ENCODE results near the gene MESP2.

The MESP2 gene

DNA sequence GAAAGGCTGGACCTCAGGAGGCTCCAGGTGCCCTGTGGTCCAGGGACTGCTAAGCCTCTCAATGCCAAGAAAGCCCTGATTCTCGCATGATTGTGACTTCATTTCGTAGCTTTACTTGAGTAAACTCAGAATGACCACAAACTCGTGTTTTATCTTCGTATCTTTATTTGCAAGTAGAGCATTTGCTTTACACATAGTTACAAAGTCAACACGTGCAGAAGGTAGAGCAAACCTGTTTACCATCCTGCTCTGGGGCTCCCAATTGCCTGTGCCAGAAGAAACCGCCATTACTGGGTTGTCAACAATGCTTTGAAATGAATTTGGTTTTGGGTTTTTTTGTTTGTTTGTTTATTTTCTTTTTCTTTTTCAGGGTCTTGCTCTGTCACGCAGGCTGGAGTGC lies 19.2 kb upstream of the MESP2 start:
- no peak overlapping the region for H3K9ac ChIP-seq (ENCODE audit: low read length in 2 of 2)
- no peaks in the 10 kb centered on the region for H3K9me3 ChIP-seq (ENCODE audit: control insufficient read depth in 2 of 2, low read length in 2 of 2)
- H3K27me3 ChIP-seq (ENCODE audit: control insufficient read depth in 1 of 2, insufficient read depth in 2 of 2, low read length in 2 of 2) = no peaks in the 10 kb centered on the region
- H3K27ac ChIP-seq (ENCODE audit: low read length) = no peak overlapping the region
- H3K4me1 ChIP-seq (ENCODE audit: control insufficient read depth, insufficient read depth, low read length) = peaks cover 11% of the 10 kb centered on the region
- H3K36me3 ChIP-seq (ENCODE audit: control insufficient read depth in 2 of 2, insufficient read depth in 2 of 2, low read length in 2 of 2) = no peaks in the 10 kb centered on the region
- no peak overlapping the region for H3K4me3 ChIP-seq (ENCODE audit: low read length in 2 of 2)

DNA sequence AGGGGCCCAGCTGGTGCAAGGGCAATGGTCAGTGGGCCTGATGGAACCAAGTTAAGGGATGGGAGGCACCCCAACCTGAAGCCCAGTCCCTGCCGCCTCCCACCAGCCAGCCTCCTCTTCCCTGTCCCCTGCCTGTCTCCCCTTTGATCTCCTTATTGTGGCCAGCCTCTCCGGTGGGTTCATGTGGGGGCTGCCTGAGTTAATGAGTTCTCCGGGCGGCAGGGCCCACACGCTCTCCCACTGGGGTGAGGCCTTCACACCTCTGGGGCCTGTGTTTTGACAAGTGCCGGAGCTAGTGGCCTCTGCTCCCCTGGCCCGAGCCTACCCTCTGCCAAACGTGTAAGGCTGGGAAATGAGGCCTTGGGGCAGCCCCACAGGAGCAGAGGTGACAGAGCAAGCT lies 17.8 kb upstream of the MESP2 start:
- Histone ChIP-seq H3K9me3 (ENCODE audit: control insufficient read depth in 2 of 2, low read length in 2 of 2) (no peaks in the 10 kb centered on the region), H3K27me3 (ENCODE audit: control insufficient read depth in 1 of 2, insufficient read depth in 2 of 2, low read length in 2 of 2) (no peaks in the 10 kb centered on the region), H3K9ac (ENCODE audit: low read length in 2 of 2) (no peak overlapping the region), H3K4me3 (ENCODE audit: low read length in 2 of 2) (no peak overlapping the region), H3K27ac (ENCODE audit: low read length) (no peak overlapping the region), H3K36me3 (ENCODE audit: control insufficient read depth in 2 of 2, insufficient read depth in 2 of 2, low read length in 2 of 2) (no peaks in the 10 kb centered on the region), H3K4me1 (ENCODE audit: control insufficient read depth, insufficient read depth, low read length) (peaks cover 11% of the 10 kb centered on the region)

DNA sequence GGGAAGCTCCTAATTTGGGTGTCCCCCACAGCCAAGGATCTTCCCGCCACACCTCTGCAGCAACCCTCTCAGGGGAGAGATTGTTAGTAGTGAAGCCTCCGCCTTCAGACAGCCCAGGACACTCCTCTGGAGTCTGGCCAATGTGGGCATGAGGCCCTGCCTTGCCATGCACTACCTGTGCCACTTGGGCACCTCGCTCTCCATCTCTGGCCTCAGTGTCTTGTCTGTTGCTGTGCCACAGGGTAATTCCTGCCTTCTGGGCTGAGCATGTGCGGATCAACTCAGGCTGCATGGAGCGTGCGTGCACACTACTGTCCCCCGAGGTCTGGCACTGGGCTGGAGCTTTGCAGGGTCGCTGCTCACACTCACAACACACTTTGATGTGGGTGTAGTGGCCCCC lies 17.2 kb upstream of the MESP2 start:
- no peak overlapping the region for H3K4me3 ChIP-seq (ENCODE audit: low read length in 2 of 2)
- H3K9me3 ChIP-seq (ENCODE audit: control insufficient read depth in 2 of 2, low read length in 2 of 2) = no peaks in the 10 kb centered on the region
- H3K27ac ChIP-seq (ENCODE audit: low read length) = no peak overlapping the region
- H3K9ac ChIP-seq (ENCODE audit: low read length in 2 of 2) = no peak overlapping the region
- H3K4me1 ChIP-seq (ENCODE audit: control insufficient read depth, insufficient read depth, low read length) = peaks cover 11% of the 10 kb centered on the region
- H3K36me3 ChIP-seq (ENCODE audit: control insufficient read depth in 2 of 2, insufficient read depth in 2 of 2, low read length in 2 of 2) = no peaks in the 10 kb centered on the region
- H3K27me3 ChIP-seq (ENCODE audit: control insufficient read depth in 1 of 2, insufficient read depth in 2 of 2, low read length in 2 of 2) = no peaks in the 10 kb centered on the region

DNA sequence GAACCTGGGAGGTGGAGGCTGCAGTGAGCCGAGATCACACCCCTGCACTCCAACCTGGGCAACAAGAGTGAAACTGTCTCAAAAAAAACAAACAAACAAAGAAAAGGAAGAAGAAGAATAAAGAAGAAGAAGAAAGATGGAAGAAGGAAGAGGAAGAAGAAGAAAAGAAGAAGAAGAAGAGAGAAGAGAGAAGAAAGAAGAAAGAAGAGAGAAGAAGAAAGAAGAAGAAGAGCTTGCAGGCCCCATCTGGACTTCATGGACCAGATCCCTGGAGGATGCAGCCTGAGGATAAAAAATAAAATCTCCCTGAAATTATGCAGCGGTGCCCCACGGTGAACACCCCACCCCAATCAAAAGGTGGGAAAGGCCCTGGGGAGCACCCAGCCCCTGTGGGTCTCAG lies 16.3 kb upstream of the MESP2 start:
- Histone ChIP-seq H3K27ac (ENCODE audit: low read length) (no peak overlapping the region), H3K4me3 (ENCODE audit: low read length in 2 of 2) (no peak overlapping the region), H3K9me3 (ENCODE audit: control insufficient read depth in 2 of 2, low read length in 2 of 2) (no peaks in the 10 kb centered on the region), H3K9ac (ENCODE audit: low read length in 2 of 2) (no peak overlapping the region), H3K4me1 (ENCODE audit: control insufficient read depth, insufficient read depth, low read length) (peaks cover 11% of the 10 kb centered on the region), H3K36me3 (ENCODE audit: control insufficient read depth in 2 of 2, insufficient read depth in 2 of 2, low read length in 2 of 2) (no peaks in the 10 kb centered on the region), H3K27me3 (ENCODE audit: control insufficient read depth in 1 of 2, insufficient read depth in 2 of 2, low read length in 2 of 2) (no peaks in the 10 kb centered on the region)

DNA sequence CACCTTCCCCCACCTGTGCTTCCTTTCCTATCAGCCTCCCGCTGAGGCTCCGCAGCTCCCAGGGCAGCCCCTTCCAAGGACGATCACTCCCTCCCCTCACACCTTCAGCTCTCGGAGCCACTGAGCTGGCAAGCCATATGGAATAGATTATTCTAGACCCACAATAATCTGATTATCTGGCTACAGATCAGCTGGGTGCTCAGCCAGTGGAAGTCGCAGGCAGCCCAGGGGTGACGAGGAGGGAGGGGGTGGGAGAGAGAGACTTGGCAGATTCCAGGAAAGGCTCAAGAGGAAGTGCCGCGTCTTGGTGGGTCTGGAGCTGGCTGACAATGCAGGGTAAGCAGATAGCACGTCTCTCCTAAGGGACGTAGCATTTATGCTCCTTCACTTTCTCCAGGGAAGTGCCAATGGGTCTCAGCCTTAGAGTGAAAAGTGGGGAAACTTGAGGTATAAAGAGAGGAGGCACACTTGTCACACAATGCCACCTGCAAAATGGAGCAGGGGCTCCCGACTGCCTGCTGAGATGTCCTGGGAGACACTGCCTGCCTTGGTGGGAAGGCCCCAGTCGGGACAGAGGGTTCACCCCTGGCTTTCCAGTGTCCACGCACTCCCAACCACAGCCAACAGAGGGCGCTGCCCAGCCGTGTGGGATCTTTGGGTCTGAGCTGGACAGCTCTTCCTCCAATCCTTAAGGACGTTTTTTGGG lies 15.7 kb upstream of the MESP2 start:
- no peak overlapping the region for H3K27ac ChIP-seq (ENCODE audit: low read length)

DNA sequence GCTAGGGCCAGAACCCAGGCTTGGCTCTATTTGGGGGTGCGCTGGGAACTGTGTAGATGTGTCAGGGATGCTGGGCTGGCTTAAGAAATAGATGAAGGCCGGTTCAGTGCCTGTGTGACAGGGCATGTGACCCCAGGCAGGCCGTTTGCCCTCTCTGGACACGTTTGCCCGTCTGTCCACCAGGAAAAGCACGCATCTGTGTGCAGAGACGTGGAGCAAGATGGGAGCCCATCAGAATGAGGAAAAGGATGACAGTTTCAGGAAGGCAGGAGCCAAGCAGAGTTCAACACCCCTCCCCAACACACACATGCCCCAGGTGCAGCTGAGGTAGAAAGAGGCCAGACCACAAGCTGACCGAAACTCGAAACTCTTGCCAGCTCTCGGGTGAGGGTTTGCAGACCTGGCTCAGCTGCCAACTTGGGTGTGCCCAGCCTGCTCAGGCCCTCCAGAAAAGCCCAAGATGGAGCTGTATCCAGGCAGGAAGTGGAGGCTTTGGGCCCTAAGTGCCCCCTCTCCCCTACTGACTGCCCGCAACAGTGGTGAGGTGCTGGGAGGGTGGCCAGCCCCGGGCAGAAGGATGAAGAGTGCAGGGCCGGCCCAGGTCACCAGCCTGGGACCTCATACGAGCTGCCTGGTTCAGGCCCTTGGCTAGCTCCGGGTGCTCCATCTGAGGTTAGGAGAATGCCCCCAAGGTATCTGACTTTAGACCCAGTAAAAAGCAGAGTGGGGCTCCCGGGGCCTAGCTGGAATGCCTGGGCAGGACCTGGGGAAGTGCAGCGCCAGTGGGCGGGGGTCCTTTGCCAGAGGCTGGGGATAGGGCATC lies 14.9 kb upstream of the MESP2 start:
- peak overlapping the region in 1 of 2 donors; percentile 8 for H3K4me3 ChIP-seq (ENCODE audit: low read length in 2 of 2)
- no peaks in the 10 kb centered on the region for H3K27me3 ChIP-seq (ENCODE audit: control insufficient read depth in 1 of 2, insufficient read depth in 2 of 2, low read length in 2 of 2)
- no peaks in the 10 kb centered on the region for H3K36me3 ChIP-seq (ENCODE audit: control insufficient read depth in 2 of 2, insufficient read depth in 2 of 2, low read length in 2 of 2)
- H3K4me1 ChIP-seq (ENCODE audit: control insufficient read depth, insufficient read depth, low read length) = peaks cover 11% of the 10 kb centered on the region
- H3K27ac ChIP-seq (ENCODE audit: low read length) = no peak overlapping the region
- no peaks in the 10 kb centered on the region for H3K9me3 ChIP-seq (ENCODE audit: control insufficient read depth in 2 of 2, low read length in 2 of 2)
- H3K9ac ChIP-seq (ENCODE audit: low read length in 2 of 2) = no peak overlapping the region

More for the DNA sequence above, 15.7 kb upstream of the MESP2 start:
- Histone ChIP-seq H3K36me3 (ENCODE audit: control insufficient read depth in 2 of 2, insufficient read depth in 2 of 2, low read length in 2 of 2) (no peaks in the 10 kb centered on the region), H3K9ac (ENCODE audit: low read length in 2 of 2) (no peak overlapping the region), H3K9me3 (ENCODE audit: control insufficient read depth in 2 of 2, low read length in 2 of 2) (no peaks in the 10 kb centered on the region), H3K4me3 (ENCODE audit: low read length in 2 of 2) (peak overlapping the region in 1 of 2 donors; percentile 8), H3K27me3 (ENCODE audit: control insufficient read depth in 1 of 2, insufficient read depth in 2 of 2, low read length in 2 of 2) (no peaks in the 10 kb centered on the region), H3K4me1 (ENCODE audit: control insufficient read depth, insufficient read depth, low read length) (peaks cover 11% of the 10 kb centered on the region)

DNA sequence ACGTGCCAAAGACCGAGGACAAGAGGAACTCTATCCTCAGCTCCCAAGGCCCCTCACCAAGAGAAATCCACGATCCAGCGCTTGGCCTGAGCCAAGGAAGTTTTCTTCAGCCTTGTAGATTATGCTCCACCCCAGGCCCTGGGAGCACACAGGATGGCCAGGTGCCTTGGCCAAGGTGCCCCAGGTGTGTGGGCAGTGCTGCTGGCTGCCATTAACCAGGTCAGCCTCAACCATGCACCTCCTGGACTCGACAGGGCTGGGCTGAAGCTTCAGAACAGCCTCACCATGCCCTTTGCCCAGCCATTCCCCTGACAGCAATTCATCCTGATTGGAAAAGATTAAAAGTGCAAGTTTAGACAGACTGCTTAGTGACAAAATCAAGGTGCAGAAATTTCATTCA lies 14.2 kb upstream of the MESP2 start:
- peaks cover 11% of the 10 kb centered on the region for H3K4me1 ChIP-seq (ENCODE audit: control insufficient read depth, insufficient read depth, low read length)
- H3K36me3 ChIP-seq (ENCODE audit: control insufficient read depth in 2 of 2, insufficient read depth in 2 of 2, low read length in 2 of 2) = no peaks in the 10 kb centered on the region
- no peak overlapping the region for H3K4me3 ChIP-seq (ENCODE audit: low read length in 2 of 2)
- no peak overlapping the region for H3K27ac ChIP-seq (ENCODE audit: low read length)
- H3K27me3 ChIP-seq (ENCODE audit: control insufficient read depth in 1 of 2, insufficient read depth in 2 of 2, low read length in 2 of 2) = no peaks in the 10 kb centered on the region
- no peak overlapping the region for H3K9ac ChIP-seq (ENCODE audit: low read length in 2 of 2)
- H3K9me3 ChIP-seq (ENCODE audit: control insufficient read depth in 2 of 2, low read length in 2 of 2) = no peaks in the 10 kb centered on the region

DNA sequence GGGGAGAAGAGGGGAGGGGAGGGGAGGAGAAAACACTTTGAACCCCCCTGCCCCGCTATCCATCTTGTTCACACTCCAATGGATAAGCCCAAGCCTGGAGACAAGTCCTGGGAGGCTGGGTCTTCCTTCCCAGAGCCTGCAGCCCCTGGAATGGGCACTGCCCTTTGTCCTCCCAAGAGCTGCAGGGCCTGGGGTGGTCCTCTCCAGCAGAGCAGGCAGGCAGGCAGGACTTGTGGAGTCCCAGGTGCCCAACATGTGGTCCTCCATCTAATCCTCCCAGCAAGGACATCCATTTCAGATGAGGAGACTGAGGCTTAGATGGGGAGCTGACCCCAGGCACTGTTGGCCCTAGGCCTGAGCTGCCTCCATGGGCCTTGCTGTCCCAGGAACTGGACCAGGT lies 10.4 kb upstream of the MESP2 start:
- no peaks in the 10 kb centered on the region for H3K27me3 ChIP-seq (ENCODE audit: control insufficient read depth in 1 of 2, insufficient read depth in 2 of 2, low read length in 2 of 2)
- H3K4me3 ChIP-seq (ENCODE audit: low read length in 2 of 2) = no peak overlapping the region
- H3K9me3 ChIP-seq (ENCODE audit: control insufficient read depth in 2 of 2, low read length in 2 of 2) = no peaks in the 10 kb centered on the region
- H3K36me3 ChIP-seq (ENCODE audit: control insufficient read depth in 2 of 2, insufficient read depth in 2 of 2, low read length in 2 of 2) = no peaks in the 10 kb centered on the region
- H3K4me1 ChIP-seq (ENCODE audit: control insufficient read depth, insufficient read depth, low read length) = peaks cover 9% of the 10 kb centered on the region
- no peak overlapping the region for H3K27ac ChIP-seq (ENCODE audit: low read length)
- no peak overlapping the region for H3K9ac ChIP-seq (ENCODE audit: low read length in 2 of 2)

DNA sequence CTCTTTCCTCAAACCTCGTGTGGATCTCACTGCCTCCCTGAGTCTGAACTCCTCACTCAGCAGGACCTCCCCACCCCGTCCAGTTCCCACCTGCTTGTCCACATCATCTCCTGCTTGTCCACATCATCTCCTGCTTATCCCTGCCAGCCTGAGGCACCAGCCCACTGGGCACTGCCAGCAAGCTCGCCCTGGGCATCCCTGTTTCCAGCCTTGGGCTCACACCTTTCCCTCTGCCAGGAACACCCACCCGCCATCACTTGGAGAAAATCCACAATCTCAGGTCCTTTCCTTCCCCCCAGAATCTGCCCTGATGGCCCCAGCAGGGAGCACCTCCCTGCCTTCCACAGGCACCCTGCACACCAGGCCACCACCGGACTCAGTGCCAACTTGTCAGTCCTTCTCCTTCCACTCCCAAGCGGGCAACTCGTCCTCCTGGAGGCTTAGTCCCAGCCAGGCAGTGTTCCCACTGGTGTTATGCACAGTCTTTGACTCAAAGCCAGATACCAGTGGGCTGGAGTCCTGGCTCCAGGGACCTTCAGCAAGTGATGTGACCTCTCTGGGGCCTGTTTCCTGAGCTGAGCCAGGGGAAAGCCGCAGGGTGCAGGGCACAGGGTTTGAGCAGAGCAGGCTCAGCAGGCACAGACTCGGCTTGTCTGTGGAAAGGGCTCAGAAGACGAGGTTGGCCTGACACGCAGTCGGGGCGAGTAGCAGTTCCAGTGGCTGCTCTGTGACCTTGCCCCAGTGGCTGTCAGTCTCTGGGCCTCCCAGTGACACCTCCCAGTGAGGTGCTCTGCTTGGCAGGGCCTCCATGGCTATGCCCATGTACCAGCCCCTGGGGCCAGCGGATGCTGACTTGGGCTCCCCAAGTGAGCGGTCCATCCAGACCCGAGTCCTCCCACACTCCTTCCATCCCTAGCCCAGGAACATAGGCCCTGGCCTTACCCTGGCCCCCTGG lies 9.5 kb upstream of the MESP2 start:
- Histone ChIP-seq H3K9me3 (ENCODE audit: control insufficient read depth in 2 of 2, low read length in 2 of 2) (no peaks in the 10 kb centered on the region), H3K27me3 (ENCODE audit: control insufficient read depth in 1 of 2, insufficient read depth in 2 of 2, low read length in 2 of 2) (no peaks in the 10 kb centered on the region), H3K27ac (ENCODE audit: low read length) (no peak overlapping the region), H3K36me3 (ENCODE audit: control insufficient read depth in 2 of 2, insufficient read depth in 2 of 2, low read length in 2 of 2) (no peaks in the 10 kb centered on the region), H3K9ac (ENCODE audit: low read length in 2 of 2) (no peak overlapping the region), H3K4me1 (ENCODE audit: control insufficient read depth, insufficient read depth, low read length) (no peaks in the 10 kb centered on the region), H3K4me3 (ENCODE audit: low read length in 2 of 2) (no peak overlapping the region)

DNA sequence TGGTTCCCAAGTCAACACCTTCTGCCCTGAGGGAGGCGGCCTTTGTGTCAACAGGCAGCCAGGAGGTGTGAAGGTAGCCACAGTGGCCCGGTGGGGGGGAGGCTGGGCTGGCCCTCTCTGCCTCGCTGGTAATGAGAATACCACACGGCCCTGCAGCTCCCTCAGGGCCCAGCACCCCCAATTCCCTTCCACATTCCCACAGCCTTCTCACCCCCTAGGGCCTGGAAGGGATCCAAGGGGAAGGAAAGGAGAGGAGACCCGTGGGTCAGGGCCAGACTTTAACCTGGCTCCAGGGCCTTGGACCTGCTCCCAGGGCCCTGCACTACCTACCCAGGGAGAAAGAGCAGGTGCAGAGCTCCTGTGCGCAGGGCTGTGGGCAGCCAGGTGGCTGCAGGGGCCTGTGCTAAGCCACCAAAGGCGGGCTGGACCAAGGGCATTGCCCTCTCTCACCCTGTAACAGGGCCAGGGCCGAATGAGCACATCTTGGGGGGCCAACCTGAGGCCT lies 8.7 kb upstream of the MESP2 start:
- Histone ChIP-seq H3K4me3 (ENCODE audit: low read length in 2 of 2) (no peak overlapping the region), H3K4me1 (ENCODE audit: control insufficient read depth, insufficient read depth, low read length) (no peaks in the 10 kb centered on the region), H3K27ac (ENCODE audit: low read length) (no peak overlapping the region), H3K9me3 (ENCODE audit: control insufficient read depth in 2 of 2, low read length in 2 of 2) (no peaks in the 10 kb centered on the region), H3K27me3 (ENCODE audit: control insufficient read depth in 1 of 2, insufficient read depth in 2 of 2, low read length in 2 of 2) (no peaks in the 10 kb centered on the region), H3K36me3 (ENCODE audit: control insufficient read depth in 2 of 2, insufficient read depth in 2 of 2, low read length in 2 of 2) (no peaks in the 10 kb centered on the region), H3K9ac (ENCODE audit: low read length in 2 of 2) (no peak overlapping the region)
